Loucy (cell line): ENCODE measurements around the gene PUM2.
"Not testable (repeated sequence)": the region's sequence is repeated elsewhere in the genome, so short reads cannot be mapped to it uniquely, and the experiment has no call there.

Experiments used
- H2AFZ ChIP-seq: fragments of 200-600 bp; sonication (generic); 2 replicates; pipeline ENCODE4 v1.6.0; 2016; ENCODE audit warnings: antibody characterized with exemption, mild to moderate bottlenecking, low read length, moderate library complexity
- H3F3A ChIP-seq: fragments of 200-600 bp; 2 replicates; pipeline ENCODE4 v1.6.0; 2016; ENCODE audit warnings: antibody characterized with exemption, low read depth, mild to moderate bottlenecking
- H3K27me3 ChIP-seq: fragments of 200-600 bp; sonication (generic); 2 replicates; pipeline ENCODE4 v1.6.1; 2014; ENCODE audit warnings: low read length, mild to moderate bottlenecking; ENCODE audit not compliant: insufficient read depth, poor library complexity, severe bottlenecking
- H3K36me3 ChIP-seq: fragments of 200-600 bp; sonication (generic); 2 replicates; pipeline ENCODE4 v1.6.1; 2016; ENCODE audit warnings: low read length; ENCODE audit not compliant: insufficient read depth
- H3K4me1 ChIP-seq: fragments of 200-600 bp; sonication (generic); 2 replicates; pipeline ENCODE4 v1.5.1; 2014; ENCODE audit warnings: low read length, mild to moderate bottlenecking; ENCODE audit not compliant: insufficient read depth, poor library complexity, severe bottlenecking
- H3K4me2 ChIP-seq: fragments of 200-600 bp; sonication (generic); 2 replicates; pipeline ENCODE4 v1.6.0; 2014; ENCODE audit warnings: antibody characterized with exemption, low read length, low read depth, mild to moderate bottlenecking; ENCODE audit not compliant: poor library complexity, severe bottlenecking
- H3K4me3 ChIP-seq: fragments of 200-600 bp; sonication (generic); 2 replicates; pipeline ENCODE4 v1.5.1; 2014; ENCODE audit warnings: low read length, mild to moderate bottlenecking, mixed read lengths; ENCODE audit not compliant: poor library complexity, severe bottlenecking
- H3K79me2 ChIP-seq: fragments of 200-600 bp; sonication (generic); 2 replicates; pipeline ENCODE4 v1.6.1; 2014; ENCODE audit warnings: low read length; ENCODE audit not compliant: insufficient read depth
- H3K9ac ChIP-seq: fragments of 200-600 bp; sonication (generic); 2 replicates; pipeline ENCODE4 v1.6.0; 2014; ENCODE audit warnings: mild to moderate bottlenecking, low read depth, low read length, moderate library complexity; ENCODE audit not compliant: poor library complexity, severe bottlenecking
- H3K9me2 ChIP-seq: fragments of 200-600 bp; sonication (generic); replicated peaks from 2 replicates; pipeline ENCODE4 v1.6.1; 2016; ENCODE audit warnings: low read depth, low read length, mixed read lengths
- H3K9me3 ChIP-seq: fragments of 200-600 bp; sonication (generic); 2 replicates; pipeline ENCODE4 v1.6.1; 2014; ENCODE audit warnings: mild to moderate bottlenecking, antibody characterized with exemption, low read length, low read depth; ENCODE audit not compliant: insufficient read depth
- H4K20me1 ChIP-seq: fragments of 200-600 bp; sonication (generic); 2 replicates; pipeline ENCODE4 v1.6.0; 2014; ENCODE audit warnings: antibody characterized with exemption, low read length, mild to moderate bottlenecking; ENCODE audit not compliant: insufficient read depth, poor library complexity, severe bottlenecking
- EZH2phosphoT487 ChIP-seq: fragments of 200-600 bp; IDR thresholded peaks from 2 replicates; pipeline ENCODE4 v1.6.1; 2018; ENCODE audit warnings: antibody characterized with exemption, mild to moderate bottlenecking, moderate library complexity, borderline replicate concordance
- TF ChIP-seq, protein P1 (sequence below): fragments of 200-600 bp; sonication (generic); conservative IDR thresholded peaks from 2 replicates; pipeline ENCODE4 v1.5.1; 2014; ENCODE audit warnings: mild to moderate bottlenecking, antibody characterized with exemption, low read length

The PUM2 gene

DNA sequence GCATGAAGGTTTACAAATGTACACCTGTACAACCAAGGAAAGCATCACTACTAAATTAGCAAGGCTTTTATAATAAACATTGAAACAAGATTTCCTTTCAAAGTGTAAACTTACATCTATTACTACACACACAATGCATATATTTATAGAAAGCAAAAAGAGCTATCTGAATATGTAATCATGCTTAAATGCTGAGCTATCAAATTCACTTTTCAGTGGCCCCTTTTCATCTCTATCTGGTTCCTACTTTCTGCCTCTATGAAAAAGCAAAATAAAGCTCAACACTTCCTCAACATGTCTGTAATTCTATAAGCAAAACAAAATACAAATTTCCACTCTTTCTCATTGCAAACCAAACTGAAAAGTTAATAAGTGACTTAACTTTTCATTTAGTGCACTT is 100.2 kb downstream of the PUM2 start:
- H3K27me3 ChIP-seq, result no peaks in the 10 kb centered on the region
- H3F3A ChIP-seq, result no peaks in the 10 kb centered on the region; the same call in 1 of the 2 replicates
- no peak overlapping the region for H3K4me2 ChIP-seq
- H3K4me1 ChIP-seq, result no peaks in the 10 kb centered on the region
- H3K36me3 ChIP-seq, result peaks cover 83% of the 10 kb centered on the region
- no peak overlapping the region for H3K4me3 ChIP-seq
- H3K79me2 ChIP-seq, result no peaks in the 10 kb centered on the region
- no peak for TF ChIP-seq EZH2phosphoT487
- TF ChIP-seq, protein P1, sequence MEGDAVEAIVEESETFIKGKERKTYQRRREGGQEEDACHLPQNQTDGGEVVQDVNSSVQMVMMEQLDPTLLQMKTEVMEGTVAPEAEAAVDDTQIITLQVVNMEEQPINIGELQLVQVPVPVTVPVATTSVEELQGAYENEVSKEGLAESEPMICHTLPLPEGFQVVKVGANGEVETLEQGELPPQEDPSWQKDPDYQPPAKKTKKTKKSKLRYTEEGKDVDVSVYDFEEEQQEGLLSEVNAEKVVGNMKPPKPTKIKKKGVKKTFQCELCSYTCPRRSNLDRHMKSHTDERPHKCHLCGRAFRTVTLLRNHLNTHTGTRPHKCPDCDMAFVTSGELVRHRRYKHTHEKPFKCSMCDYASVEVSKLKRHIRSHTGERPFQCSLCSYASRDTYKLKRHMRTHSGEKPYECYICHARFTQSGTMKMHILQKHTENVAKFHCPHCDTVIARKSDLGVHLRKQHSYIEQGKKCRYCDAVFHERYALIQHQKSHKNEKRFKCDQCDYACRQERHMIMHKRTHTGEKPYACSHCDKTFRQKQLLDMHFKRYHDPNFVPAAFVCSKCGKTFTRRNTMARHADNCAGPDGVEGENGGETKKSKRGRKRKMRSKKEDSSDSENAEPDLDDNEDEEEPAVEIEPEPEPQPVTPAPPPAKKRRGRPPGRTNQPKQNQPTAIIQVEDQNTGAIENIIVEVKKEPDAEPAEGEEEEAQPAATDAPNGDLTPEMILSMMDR, result no peak
- H4K20me1 ChIP-seq, result no peaks in the 10 kb centered on the region
- H3K9me2 ChIP-seq, result no peaks in the 10 kb centered on the region
- H3K9me3 ChIP-seq, result no peaks in the 10 kb centered on the region
- no peak overlapping the region for H3K9ac ChIP-seq
- no peak overlapping the region for H2AFZ ChIP-seq

DNA sequence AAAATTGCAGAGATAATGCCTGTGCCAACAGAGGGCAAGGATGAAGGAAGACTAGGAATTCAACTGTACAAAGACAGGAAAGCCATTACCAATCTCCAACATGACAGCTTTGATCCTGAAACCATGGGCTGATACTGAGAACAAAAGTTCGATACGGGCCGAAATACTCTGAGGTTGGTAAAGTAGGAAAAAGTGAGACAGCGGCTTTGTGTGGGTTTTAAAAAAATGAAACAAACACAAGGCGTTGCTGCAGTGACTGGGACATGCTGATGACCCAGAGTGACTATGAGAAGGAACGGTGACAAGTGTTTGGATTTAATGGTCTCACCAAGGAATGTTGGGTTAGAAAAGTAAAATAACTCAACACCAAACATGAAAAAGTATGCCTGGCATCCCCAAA is 101.5 kb downstream of the PUM2 start:
- Histone ChIP-seq H3K36me3 (peaks cover 70% of the 10 kb centered on the region), H3K4me2 (no peak overlapping the region), H3K9me3 (no peaks in the 10 kb centered on the region), H3K9ac (no peak overlapping the region), H3K4me3 (no peak overlapping the region), H3K79me2 (no peaks in the 10 kb centered on the region), H2AFZ (no peak overlapping the region), H3K27me3 (no peaks in the 10 kb centered on the region), H3K4me1 (no peaks in the 10 kb centered on the region), H3F3A (no peaks in the 10 kb centered on the region; the same call in 1 of the 2 replicates), H4K20me1 (no peaks in the 10 kb centered on the region), H3K9me2 (no peaks in the 10 kb centered on the region)
- TF ChIP-seq EZH2phosphoT487, result no peak
- TF ChIP-seq, protein P1, result no peak

DNA sequence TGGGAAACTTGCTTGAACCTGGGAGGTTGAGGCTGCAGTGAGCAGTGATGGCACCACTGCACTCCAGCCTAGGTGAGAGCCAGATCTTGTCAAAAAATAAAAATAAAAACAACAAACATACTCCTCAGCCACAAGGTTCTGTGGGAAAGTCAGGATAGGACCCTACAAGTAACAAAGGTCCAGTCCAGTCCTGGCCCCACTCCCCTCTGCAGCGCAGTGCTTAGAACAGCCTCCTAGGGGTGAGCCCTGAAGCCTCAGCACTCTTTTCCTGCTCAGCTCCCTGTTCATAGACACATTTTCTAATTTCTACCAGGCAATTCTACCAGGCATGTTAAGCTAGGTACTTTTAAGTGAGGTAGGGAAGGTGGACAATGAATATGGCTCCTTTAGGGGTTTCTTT is 103.6 kb downstream of the PUM2 start:
- Histone ChIP-seq H3K9ac (no peak overlapping the region), H3K9me3 (no peaks in the 10 kb centered on the region), H4K20me1 (no peaks in the 10 kb centered on the region), H3K79me2 (no peaks in the 10 kb centered on the region), H3K36me3 (peaks cover 49% of the 10 kb centered on the region), H3K4me1 (no peaks in the 10 kb centered on the region), H3K9me2 (no peaks in the 10 kb centered on the region), H3K4me2 (no peak overlapping the region), H3F3A (no peaks in the 10 kb centered on the region; the same call in 1 of the 2 replicates), H2AFZ (no peak overlapping the region), H3K27me3 (no peaks in the 10 kb centered on the region), H3K4me3 (no peak overlapping the region)
- TF ChIP-seq, protein P1, result no peak
- TF ChIP-seq EZH2phosphoT487, result no peak

DNA sequence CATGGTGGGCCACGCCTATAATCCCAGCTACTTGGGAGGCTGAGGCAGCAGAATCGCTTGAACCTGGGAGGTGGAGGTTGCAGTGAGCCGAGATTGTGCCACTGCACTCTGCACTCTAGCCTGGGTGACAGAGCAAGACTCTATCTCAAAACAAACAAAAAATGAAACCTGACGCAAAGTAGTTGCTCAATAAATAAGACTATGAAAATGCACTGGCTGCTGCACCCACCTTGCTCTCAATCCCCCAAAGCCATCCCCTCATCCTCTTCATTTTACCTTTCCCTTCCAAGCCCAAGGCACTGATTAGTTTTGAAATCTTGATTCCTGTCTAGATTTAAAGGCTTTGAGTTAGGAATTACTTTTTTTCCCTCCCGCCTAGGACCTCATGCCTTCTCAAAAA is 107.0 kb downstream of the PUM2 start:
- not testable (repeated sequence) for H3K4me3 ChIP-seq, H3K79me2 ChIP-seq, H3K9me3 ChIP-seq, H2AFZ ChIP-seq, H3K9me2 ChIP-seq, H3F3A ChIP-seq, H3K4me1 ChIP-seq, H3K4me2 ChIP-seq, H3K9ac ChIP-seq, H4K20me1 ChIP-seq, H3K27me3 ChIP-seq
- peaks cover 17% of the 10 kb centered on the region; the same call in 1 of the 2 replicates for H3K36me3 ChIP-seq
